Measurements from ENCODE around the gene SMYD3.

Gene SMYD3

DNA sequence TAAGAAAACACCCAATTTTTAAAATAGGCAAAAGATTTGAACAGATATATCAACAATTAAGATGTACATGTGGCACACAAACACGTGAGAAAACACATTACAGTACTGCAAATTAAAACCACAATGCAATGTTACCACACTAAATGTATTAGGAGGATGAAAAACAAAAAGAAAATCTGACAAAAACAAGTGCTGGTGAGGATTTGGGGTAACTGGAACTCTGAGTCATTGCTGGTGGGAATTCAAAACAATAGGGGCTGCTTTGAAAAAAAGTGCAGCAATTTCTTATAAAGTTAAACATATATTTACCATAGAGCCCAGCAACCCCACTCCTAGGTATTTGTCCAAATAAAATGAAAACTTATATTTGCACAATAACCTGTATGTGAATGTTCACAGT, 614.1 kb downstream of the SMYD3 start:
- no peak overlapping the region for H3K27ac ChIP-seq
- no peak overlapping the region for H3K4me2 ChIP-seq (ENCODE audit: low read length)
- no peaks in the 10 kb centered on the region for H3K27me3 ChIP-seq (ENCODE audit: control insufficient read depth, insufficient read depth, low read length)
- no peaks in the 10 kb centered on the region for H3K79me2 ChIP-seq
- H3K4me1 ChIP-seq: no peaks in the 10 kb centered on the region
- H3K9ac ChIP-seq: no peak overlapping the region
- no peak overlapping the region for H3K4me3 ChIP-seq (ENCODE audit: low read depth, low read length)
- TF ChIP-seq, protein P1, sequence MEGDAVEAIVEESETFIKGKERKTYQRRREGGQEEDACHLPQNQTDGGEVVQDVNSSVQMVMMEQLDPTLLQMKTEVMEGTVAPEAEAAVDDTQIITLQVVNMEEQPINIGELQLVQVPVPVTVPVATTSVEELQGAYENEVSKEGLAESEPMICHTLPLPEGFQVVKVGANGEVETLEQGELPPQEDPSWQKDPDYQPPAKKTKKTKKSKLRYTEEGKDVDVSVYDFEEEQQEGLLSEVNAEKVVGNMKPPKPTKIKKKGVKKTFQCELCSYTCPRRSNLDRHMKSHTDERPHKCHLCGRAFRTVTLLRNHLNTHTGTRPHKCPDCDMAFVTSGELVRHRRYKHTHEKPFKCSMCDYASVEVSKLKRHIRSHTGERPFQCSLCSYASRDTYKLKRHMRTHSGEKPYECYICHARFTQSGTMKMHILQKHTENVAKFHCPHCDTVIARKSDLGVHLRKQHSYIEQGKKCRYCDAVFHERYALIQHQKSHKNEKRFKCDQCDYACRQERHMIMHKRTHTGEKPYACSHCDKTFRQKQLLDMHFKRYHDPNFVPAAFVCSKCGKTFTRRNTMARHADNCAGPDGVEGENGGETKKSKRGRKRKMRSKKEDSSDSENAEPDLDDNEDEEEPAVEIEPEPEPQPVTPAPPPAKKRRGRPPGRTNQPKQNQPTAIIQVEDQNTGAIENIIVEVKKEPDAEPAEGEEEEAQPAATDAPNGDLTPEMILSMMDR (IDR thresholded peaks at IDR 0.05): no peak
- H3K9me3 ChIP-seq (ENCODE audit: control insufficient read depth, low read length): no peaks in the 10 kb centered on the region
- no peak overlapping the region for H2AFZ ChIP-seq
- H3K36me3 ChIP-seq (ENCODE audit: control insufficient read depth, insufficient read depth, low read length): no peaks in the 10 kb centered on the region

- H3K9ac ChIP-seq: no peak overlapping the region
- no peaks in the 10 kb centered on the region for H3K4me1 ChIP-seq
- no peaks in the 10 kb centered on the region for H3K79me2 ChIP-seq
- H3K36me3 ChIP-seq (ENCODE audit: control insufficient read depth, insufficient read depth, low read length): no peaks in the 10 kb centered on the region
- no peaks in the 10 kb centered on the region for H3K27me3 ChIP-seq (ENCODE audit: control insufficient read depth, insufficient read depth, low read length)
- no peaks in the 10 kb centered on the region for H3K9me3 ChIP-seq (ENCODE audit: control insufficient read depth, low read length)
- H3K4me3 ChIP-seq (ENCODE audit: low read depth, low read length): no peak overlapping the region
- no peak overlapping the region for H3K27ac ChIP-seq
- H3K4me2 ChIP-seq (ENCODE audit: low read length): no peak overlapping the region
- H2AFZ ChIP-seq: no peak overlapping the region
- TF ChIP-seq, protein P1 (IDR thresholded peaks at IDR 0.05): no peak
These were observed 618.3 kb downstream of the SMYD3 start for GRCh38 chr1:245888809-245889208.

DNA sequence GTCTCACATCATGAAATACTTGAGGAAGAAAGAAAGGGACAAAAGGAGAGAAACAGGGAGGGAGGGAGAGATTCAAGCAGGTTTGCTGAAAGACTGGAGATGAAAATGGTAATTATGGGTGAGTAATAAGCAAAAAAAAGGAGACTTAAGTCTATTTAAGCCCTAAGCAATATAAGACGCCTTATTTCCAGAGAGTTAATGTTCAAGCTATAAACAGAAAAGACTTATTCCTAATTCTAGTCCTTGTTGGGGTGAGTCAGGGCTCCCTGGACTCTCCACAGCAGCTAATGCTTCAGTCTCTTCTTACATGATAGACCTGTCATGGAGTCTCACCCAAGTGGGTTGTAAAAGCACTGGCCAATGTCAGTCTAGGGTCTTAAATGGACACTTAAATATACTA, 619.2 kb downstream of the SMYD3 start:
- no peak overlapping the region for H3K4me2 ChIP-seq (ENCODE audit: low read length)
- H2AFZ ChIP-seq: no peak overlapping the region
- no peaks in the 10 kb centered on the region for H3K9me3 ChIP-seq (ENCODE audit: control insufficient read depth, low read length)
- H3K36me3 ChIP-seq (ENCODE audit: control insufficient read depth, insufficient read depth, low read length): no peaks in the 10 kb centered on the region
- no peaks in the 10 kb centered on the region for H3K27me3 ChIP-seq (ENCODE audit: control insufficient read depth, insufficient read depth, low read length)
- TF ChIP-seq, protein P1 (IDR thresholded peaks at IDR 0.05): no peak
- no peaks in the 10 kb centered on the region for H3K4me1 ChIP-seq
- no peak overlapping the region for H3K27ac ChIP-seq
- H3K4me3 ChIP-seq (ENCODE audit: low read depth, low read length): no peak overlapping the region
- no peak overlapping the region for H3K9ac ChIP-seq
- no peaks in the 10 kb centered on the region for H3K79me2 ChIP-seq

- Histone ChIP-seq H3K4me3 (ENCODE audit: low read depth, low read length) (no peak overlapping the region), H3K36me3 (ENCODE audit: control insufficient read depth, insufficient read depth, low read length) (no peaks in the 10 kb centered on the region), H3K4me1 (no peaks in the 10 kb centered on the region), H3K9ac (no peak overlapping the region), H3K27ac (no peak overlapping the region), H3K27me3 (ENCODE audit: control insufficient read depth, insufficient read depth, low read length) (no peaks in the 10 kb centered on the region), H3K79me2 (no peaks in the 10 kb centered on the region), H3K4me2 (ENCODE audit: low read length) (no peak overlapping the region), H3K9me3 (ENCODE audit: control insufficient read depth, low read length) (no peaks in the 10 kb centered on the region), H2AFZ (no peak overlapping the region)
- TF ChIP-seq, protein P1 (IDR thresholded peaks at IDR 0.05): no peak
These were observed 625.2 kb downstream of the SMYD3 start for GRCh38 chr1:245881767-245882391.

DNA sequence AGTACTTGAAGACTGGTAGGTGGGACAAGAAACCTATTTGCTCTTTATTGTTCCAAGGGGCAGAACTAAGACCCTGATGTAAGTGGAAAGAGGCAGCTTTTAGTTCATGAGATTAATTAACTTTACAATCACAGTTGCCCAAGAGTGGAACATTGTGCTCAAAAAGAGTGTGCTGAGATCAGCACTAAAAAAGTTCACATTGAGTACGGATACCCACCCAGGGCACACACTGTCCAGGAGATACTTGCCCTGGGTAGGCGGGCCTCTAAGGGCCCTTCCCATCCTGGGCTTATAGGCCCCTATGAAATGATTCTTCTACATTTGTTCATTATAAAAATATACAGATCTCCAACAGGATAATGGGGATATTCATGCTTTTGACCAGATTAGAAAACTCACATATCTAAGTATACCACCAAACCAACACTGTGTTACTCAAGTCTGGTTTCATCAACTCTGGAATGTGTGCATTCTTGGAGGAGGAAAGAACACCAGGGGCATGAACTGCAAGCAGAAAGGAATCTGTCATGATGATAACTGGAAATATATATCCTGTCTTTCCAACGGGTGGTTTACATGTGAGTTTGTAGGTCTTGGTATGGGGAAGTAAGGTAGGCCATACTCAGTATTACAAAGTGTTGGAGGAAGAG, 626.2 kb downstream of the SMYD3 start:
- no peaks in the 10 kb centered on the region for H3K9me3 ChIP-seq (ENCODE audit: control insufficient read depth, low read length)
- H3K27ac ChIP-seq: no peak overlapping the region
- no peaks in the 10 kb centered on the region for H3K79me2 ChIP-seq
- no peak overlapping the region for H3K9ac ChIP-seq
- no peak overlapping the region for H2AFZ ChIP-seq
- H3K36me3 ChIP-seq (ENCODE audit: control insufficient read depth, insufficient read depth, low read length): no peaks in the 10 kb centered on the region
- no peak overlapping the region for H3K4me3 ChIP-seq (ENCODE audit: low read depth, low read length)
- no peak overlapping the region for H3K4me2 ChIP-seq (ENCODE audit: low read length)
- H3K27me3 ChIP-seq (ENCODE audit: control insufficient read depth, insufficient read depth, low read length): no peaks in the 10 kb centered on the region
- no peaks in the 10 kb centered on the region for H3K4me1 ChIP-seq
- TF ChIP-seq, protein P1 (IDR thresholded peaks at IDR 0.05): no peak
